ENCODE results near the gene SMOC2. TPM values are rescaled to one million over a fixed set of nuclear protein-coding genes. Genes with fewer than 3 reads are reported as not detected.

Gene SMOC2
- total and polyA plus RNA-seq, 2 of the 13 experiments (the other 11 are each of a cell fraction or from before 2014, with no cell fraction given), result not detected

DNA sequence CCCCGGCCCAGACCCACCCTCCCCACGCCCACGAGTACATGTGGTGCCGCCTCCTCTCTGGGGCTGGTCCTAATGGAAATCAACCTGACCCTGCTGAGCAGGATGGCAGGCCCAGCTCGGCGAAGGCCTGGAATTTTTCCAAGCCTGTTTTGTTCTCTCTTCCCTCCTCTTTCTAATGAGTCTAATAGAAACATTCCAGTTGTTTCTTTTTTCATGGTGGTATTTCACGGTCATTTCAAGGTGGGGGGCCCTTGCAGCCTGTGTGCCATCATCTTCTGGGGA, 16.6 kb downstream of the SMOC2 start:
- no peak for FAIRE-seq
- TF ChIP-seq, protein P1, sequence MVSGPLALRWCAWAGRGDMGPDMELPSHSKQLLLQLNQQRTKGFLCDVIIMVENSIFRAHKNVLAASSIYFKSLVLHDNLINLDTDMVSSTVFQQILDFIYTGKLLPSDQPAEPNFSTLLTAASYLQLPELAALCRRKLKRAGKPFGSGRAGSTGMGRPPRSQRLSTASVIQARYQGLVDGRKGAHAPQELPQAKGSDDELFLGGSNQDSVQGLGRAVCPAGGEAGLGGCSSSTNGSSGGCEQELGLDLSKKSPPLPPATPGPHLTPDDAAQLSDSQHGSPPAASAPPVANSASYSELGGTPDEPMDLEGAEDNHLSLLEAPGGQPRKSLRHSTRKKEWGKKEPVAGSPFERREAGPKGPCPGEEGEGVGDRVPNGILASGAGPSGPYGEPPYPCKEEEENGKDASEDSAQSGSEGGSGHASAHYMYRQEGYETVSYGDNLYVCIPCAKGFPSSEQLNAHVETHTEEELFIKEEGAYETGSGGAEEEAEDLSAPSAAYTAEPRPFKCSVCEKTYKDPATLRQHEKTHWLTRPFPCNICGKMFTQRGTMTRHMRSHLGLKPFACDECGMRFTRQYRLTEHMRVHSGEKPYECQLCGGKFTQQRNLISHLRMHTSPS (CRISPR knock-in tag; IDR thresholded peaks at IDR 0.05; ENCODE audit: low read depth), result no peak
- TF ChIP-seq, protein P2, sequence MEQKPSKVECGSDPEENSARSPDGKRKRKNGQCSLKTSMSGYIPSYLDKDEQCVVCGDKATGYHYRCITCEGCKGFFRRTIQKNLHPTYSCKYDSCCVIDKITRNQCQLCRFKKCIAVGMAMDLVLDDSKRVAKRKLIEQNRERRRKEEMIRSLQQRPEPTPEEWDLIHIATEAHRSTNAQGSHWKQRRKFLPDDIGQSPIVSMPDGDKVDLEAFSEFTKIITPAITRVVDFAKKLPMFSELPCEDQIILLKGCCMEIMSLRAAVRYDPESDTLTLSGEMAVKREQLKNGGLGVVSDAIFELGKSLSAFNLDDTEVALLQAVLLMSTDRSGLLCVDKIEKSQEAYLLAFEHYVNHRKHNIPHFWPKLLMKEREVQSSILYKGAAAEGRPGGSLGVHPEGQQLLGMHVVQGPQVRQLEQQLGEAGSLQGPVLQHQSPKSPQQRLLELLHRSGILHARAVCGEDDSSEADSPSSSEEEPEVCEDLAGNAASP (CRISPR knock-in tag; IDR thresholded peaks at IDR 0.05; ENCODE audit: borderline replicate concordance), result no peak
- TF ChIP-seq SP1 (IDR thresholded peaks at IDR 0.05) (no peak), SP1 (CRISPR knock-in tag; IDR thresholded peaks at IDR 0.05) (no peak), ZNF749 (CRISPR knock-in tag; IDR thresholded peaks at IDR 0.05; ENCODE audit: borderline replicate concordance) (no peak), ZNF205 (CRISPR knock-in tag; IDR thresholded peaks at IDR 0.05) (no peak), ZNF782 (CRISPR knock-in tag; IDR thresholded peaks at IDR 0.05; ENCODE audit: borderline replicate concordance) (no peak), MED8 (CRISPR knock-in tag; IDR thresholded peaks at IDR 0.05; ENCODE audit: insufficient replicate concordance) (no peak), ZNF331 (CRISPR knock-in tag; IDR thresholded peaks at IDR 0.05) (no peak)
- TF ChIP-seq, protein P3, sequence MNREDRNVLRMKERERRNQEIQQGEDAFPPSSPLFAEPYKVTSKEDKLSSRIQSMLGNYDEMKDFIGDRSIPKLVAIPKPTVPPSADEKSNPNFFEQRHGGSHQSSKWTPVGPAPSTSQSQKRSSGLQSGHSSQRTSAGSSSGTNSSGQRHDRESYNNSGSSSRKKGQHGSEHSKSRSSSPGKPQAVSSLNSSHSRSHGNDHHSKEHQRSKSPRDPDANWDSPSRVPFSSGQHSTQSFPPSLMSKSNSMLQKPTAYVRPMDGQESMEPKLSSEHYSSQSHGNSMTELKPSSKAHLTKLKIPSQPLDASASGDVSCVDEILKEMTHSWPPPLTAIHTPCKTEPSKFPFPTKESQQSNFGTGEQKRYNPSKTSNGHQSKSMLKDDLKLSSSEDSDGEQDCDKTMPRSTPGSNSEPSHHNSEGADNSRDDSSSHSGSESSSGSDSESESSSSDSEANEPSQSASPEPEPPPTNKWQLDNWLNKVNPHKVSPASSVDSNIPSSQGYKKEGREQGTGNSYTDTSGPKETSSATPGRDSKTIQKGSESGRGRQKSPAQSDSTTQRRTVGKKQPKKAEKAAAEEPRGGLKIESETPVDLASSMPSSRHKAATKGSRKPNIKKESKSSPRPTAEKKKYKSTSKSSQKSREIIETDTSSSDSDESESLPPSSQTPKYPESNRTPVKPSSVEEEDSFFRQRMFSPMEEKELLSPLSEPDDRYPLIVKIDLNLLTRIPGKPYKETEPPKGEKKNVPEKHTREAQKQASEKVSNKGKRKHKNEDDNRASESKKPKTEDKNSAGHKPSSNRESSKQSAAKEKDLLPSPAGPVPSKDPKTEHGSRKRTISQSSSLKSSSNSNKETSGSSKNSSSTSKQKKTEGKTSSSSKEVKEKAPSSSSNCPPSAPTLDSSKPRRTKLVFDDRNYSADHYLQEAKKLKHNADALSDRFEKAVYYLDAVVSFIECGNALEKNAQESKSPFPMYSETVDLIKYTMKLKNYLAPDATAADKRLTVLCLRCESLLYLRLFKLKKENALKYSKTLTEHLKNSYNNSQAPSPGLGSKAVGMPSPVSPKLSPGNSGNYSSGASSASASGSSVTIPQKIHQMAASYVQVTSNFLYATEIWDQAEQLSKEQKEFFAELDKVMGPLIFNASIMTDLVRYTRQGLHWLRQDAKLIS (CRISPR knock-in tag; IDR thresholded peaks at IDR 0.05), result no peak
- TF ChIP-seq, protein P4, sequence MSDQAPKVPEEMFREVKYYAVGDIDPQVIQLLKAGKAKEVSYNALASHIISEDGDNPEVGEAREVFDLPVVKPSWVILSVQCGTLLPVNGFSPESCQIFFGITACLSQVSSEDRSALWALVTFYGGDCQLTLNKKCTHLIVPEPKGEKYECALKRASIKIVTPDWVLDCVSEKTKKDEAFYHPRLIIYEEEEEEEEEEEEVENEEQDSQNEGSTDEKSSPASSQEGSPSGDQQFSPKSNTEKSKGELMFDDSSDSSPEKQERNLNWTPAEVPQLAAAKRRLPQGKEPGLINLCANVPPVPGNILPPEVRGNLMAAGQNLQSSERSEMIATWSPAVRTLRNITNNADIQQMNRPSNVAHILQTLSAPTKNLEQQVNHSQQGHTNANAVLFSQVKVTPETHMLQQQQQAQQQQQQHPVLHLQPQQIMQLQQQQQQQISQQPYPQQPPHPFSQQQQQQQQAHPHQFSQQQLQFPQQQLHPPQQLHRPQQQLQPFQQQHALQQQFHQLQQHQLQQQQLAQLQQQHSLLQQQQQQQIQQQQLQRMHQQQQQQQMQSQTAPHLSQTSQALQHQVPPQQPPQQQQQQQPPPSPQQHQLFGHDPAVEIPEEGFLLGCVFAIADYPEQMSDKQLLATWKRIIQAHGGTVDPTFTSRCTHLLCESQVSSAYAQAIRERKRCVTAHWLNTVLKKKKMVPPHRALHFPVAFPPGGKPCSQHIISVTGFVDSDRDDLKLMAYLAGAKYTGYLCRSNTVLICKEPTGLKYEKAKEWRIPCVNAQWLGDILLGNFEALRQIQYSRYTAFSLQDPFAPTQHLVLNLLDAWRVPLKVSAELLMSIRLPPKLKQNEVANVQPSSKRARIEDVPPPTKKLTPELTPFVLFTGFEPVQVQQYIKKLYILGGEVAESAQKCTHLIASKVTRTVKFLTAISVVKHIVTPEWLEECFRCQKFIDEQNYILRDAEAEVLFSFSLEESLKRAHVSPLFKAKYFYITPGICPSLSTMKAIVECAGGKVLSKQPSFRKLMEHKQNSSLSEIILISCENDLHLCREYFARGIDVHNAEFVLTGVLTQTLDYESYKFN (CRISPR knock-in tag; conservative IDR thresholded peaks at IDR 0.05), result no peak

More for the DNA sequence above, 16.6 kb downstream of the SMOC2 start:
- Histone ChIP-seq H3K4me2 (ENCODE audit: low read depth, low read length) (no peak overlapping the region), H3K27me3 (ENCODE audit: control insufficient read depth in 1 of 2, insufficient read depth in 2 of 2, low read length in 2 of 2) (peaks cover 14 to 85% of the 10 kb centered on the region in 2 experiments), H3K9ac (ENCODE audit: insufficient read depth, low read depth, low read length) (no peak overlapping the region), H3K4me1 (ENCODE audit: insufficient read depth, low read length) (no peaks in the 10 kb centered on the region), H3K79me2 (ENCODE audit: insufficient read depth, low read length) (no peaks in the 10 kb centered on the region), H3K27ac (ENCODE audit: extremely low read length, insufficient read depth, low read length) (no peak overlapping the region), H2AFZ (ENCODE audit: low read length) (no peak overlapping the region), H4K20me1 (ENCODE audit: insufficient read depth, low read length) (no peaks in the 10 kb centered on the region), H3K4me3 (replicated peaks in 1 of 3; ENCODE audit: insufficient read depth in 1 of 3, low read depth in 2 of 3, low read length in 3 of 3) (no peak overlapping the region), H3K36me3 (replicated peaks in 1 of 2; ENCODE audit: control insufficient read depth in 1 of 2, insufficient read depth in 2 of 2, low read length in 2 of 2) (no peaks in the 10 kb centered on the region), H3K9me3 (ENCODE audit: low read length) (no peaks in the 10 kb centered on the region)
- no peak for DNase-seq (ENCODE audit: low spot score)
- POLR2A ChIA-PET, result no interaction called here
- no TSS peak for BruUV-seq (replicated peaks)
- WGBS (ENCODE audit: low lambda C conversion rate), result 21% methylated on average over 6 of the region's 7 CpGs
- in situ Hi-C loops (cut with HindIII; ENCODE audit: extremely low pct_ligation_motif_present, low pct_unique_long_range_greater_than_20kb) (no loop called here), intact Hi-C loops (cut with micrococcal nuclease; ENCODE audit: unreplicated experiment) (no loop called here)
- CTCF ChIA-PET (ENCODE audit: low intra/inter-chr PET ratio, low total read pairs), result no interaction called here
- no peak for ATAC-seq

All from HepG2 (cell line).